ENCODE measurements around the gene ELF4. TPM values are rescaled to one million over a fixed set of nuclear protein-coding genes. Genes with fewer than 3 reads are reported as not detected.

ELF4 gene
- total and polyA plus RNA-seq, 2 of the 13 experiments (the other 11 are each of a cell fraction or from before 2014, with no cell fraction given), result 1.3 to 2.6 TPM

DNA sequence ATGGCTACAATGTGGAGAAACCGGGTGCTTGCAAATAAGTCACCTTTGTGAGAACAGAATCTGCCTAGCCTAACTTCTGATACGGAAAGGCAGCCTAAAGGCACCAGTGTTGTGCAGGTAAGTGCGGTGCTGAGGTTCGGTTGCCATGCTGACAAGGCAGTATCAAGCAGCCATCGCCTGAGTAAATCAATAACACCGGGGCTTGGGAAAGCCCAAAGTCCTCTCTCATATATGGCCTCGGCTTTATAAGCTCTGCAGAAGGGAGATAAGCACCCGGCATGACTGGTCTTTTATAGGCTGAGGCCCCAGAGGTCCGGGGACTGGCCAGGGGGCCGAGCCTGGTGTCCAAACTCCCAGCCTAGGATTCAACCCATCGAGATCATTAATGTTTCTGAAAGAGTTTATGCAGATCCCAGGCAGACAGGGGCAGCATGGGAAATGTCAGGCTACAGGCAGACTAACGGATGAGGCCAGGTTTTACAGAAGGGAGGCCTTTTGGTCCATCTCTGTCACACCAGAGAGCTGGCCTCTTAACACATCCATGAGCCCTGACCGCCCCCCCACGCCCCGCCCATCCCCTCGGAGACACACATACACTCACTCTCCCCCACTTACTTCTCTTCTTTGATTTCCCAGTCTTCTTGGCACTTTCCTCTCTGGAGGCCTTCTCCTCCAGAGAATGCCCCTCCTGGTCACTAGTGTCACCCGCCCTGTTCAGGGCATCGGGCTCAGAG lies 38.5 kb downstream of the ELF4 start (continued):
- TF ChIP-seq, protein P1, sequence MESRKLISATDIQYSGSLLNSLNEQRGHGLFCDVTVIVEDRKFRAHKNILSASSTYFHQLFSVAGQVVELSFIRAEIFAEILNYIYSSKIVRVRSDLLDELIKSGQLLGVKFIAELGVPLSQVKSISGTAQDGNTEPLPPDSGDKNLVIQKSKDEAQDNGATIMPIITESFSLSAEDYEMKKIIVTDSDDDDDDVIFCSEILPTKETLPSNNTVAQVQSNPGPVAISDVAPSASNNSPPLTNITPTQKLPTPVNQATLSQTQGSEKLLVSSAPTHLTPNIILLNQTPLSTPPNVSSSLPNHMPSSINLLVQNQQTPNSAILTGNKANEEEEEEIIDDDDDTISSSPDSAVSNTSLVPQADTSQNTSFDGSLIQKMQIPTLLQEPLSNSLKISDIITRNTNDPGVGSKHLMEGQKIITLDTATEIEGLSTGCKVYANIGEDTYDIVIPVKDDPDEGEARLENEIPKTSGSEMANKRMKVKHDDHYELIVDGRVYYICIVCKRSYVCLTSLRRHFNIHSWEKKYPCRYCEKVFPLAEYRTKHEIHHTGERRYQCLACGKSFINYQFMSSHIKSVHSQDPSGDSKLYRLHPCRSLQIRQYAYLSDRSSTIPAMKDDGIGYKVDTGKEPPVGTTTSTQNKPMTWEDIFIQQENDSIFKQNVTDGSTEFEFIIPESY (CRISPR knock-in tag; IDR thresholded peaks at IDR 0.05), result no peak
- peak; percentile 50; the same call in 1 of the 2 replicates for TF ChIP-seq PHF8 (CRISPR knock-in tag; IDR thresholded peaks at IDR 0.05)
- TF ChIP-seq BRF2 (CRISPR knock-in tag; IDR thresholded peaks at IDR 0.05), result no peak
- 0 out of 2 replicates have a peak, but pooled peaks have one; percentile 21 for TF ChIP-seq HDAC1 (CRISPR knock-in tag; IDR thresholded peaks at IDR 0.05)
- TF ChIP-seq RFXAP (CRISPR knock-in tag; IDR thresholded peaks at IDR 0.05; ENCODE audit: borderline replicate concordance), result no peak
- TF ChIP-seq FOXA3 (CRISPR knock-in tag; IDR thresholded peaks at IDR 0.05), result 0 out of 2 replicates have a peak, but pooled peaks have one; percentile 12
- no peak for TF ChIP-seq ZBTB3 (CRISPR knock-in tag; IDR thresholded peaks at IDR 0.05; ENCODE audit: borderline replicate concordance, low read depth)
- no peak for TF ChIP-seq TCF12 (IDR thresholded peaks at IDR 0.05)
- no peak for TF ChIP-seq TCF12 (CRISPR knock-in tag; IDR thresholded peaks at IDR 0.05)
- TF ChIP-seq GFI1 (CRISPR knock-in tag; IDR thresholded peaks at IDR 0.05; ENCODE audit: borderline replicate concordance), result 0 out of 2 replicates have a peak, but pooled peaks have one; percentile 41
- peak; percentile 37; the same call in 1 of the 2 replicates for TF ChIP-seq HOXA3 (CRISPR knock-in tag; IDR thresholded peaks at IDR 0.05)
- TF ChIP-seq SOX13 (IDR thresholded peaks at IDR 0.05), result no peak
- TF ChIP-seq SOX13 (CRISPR knock-in tag; conservative IDR thresholded peaks at IDR 0.05 in 1 of 2, IDR thresholded peaks at IDR 0.05 in 1 of 2), result 0 out of 4 replicates have a peak, but pooled peaks of 1 of the 2 experiments have one; percentile 10
- TF ChIP-seq, protein P2, sequence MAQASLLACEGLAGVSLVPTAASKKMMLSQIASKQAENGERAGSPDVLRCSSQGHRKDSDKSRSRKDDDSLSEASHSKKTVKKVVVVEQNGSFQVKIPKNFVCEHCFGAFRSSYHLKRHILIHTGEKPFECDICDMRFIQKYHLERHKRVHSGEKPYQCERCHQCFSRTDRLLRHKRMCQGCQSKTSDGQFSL (CRISPR knock-in tag; IDR thresholded peaks at IDR 0.05), result peak; percentile 33; the same call in 1 of the 2 replicates
- no peak for TF ChIP-seq MTA1 (CRISPR knock-in tag; IDR thresholded peaks at IDR 0.05; ENCODE audit: borderline replicate concordance)
- TF ChIP-seq SNAPC4 (CRISPR knock-in tag; IDR thresholded peaks at IDR 0.05), result peak; percentile 81
- no peak for TF ChIP-seq RBM39 (IDR thresholded peaks at IDR 0.05; ENCODE audit: low read depth, low read length, poor library complexity, severe bottlenecking)
- no peak for TF ChIP-seq ZBTB20 (CRISPR knock-in tag; IDR thresholded peaks at IDR 0.05; ENCODE audit: borderline replicate concordance, low read depth)
- peak; percentile 54 for TF ChIP-seq YY1 (IDR thresholded peaks at IDR 0.05; ENCODE audit: insufficient read depth, insufficient replicate concordance, low read depth, low read length)
- TF ChIP-seq ZSCAN21 (CRISPR knock-in tag; IDR thresholded peaks at IDR 0.05; ENCODE audit: borderline replicate concordance), result 0 out of 2 replicates have a peak, but pooled peaks have one; percentile 36
- peak; percentile 47 for TF ChIP-seq THAP11 (CRISPR knock-in tag; IDR thresholded peaks at IDR 0.05)

Data from HepG2 (cell line).